Neural progenitor cell (in vitro differentiated cells): Measurements from ENCODE around the gene TBC1D30. TPM values are rescaled to one million over a fixed set of nuclear protein-coding genes. Genes with fewer than 3 reads are reported as not detected.

Experiments used
- DNase-seq: peaks from one replicate; pipeline ENCODE4 v3.0.0-alpha.2; 2016; ENCODE audit warnings: low spot score
- H2AFZ ChIP-seq: fragments of 200-600 bp; sonication (generic); replicated peaks from 2 replicates; pipeline ENCODE4 v1.6.1; 2016; ENCODE audit warnings: antibody characterized with exemption
- H3F3A ChIP-seq: fragments of 200-600 bp; sonication (generic); 2 replicates; pipeline ENCODE4 v1.6.1; 2016; ENCODE audit warnings: antibody characterized with exemption, low read depth
- H3K27ac ChIP-seq: fragments of 200-600 bp; sonication (generic); 2 replicates; pipeline ENCODE4 v1.5.1; 2016; ENCODE audit warnings: mild to moderate bottlenecking
- H3K27me3 ChIP-seq: fragments of 200-600 bp; sonication (generic); 2 replicates; pipeline ENCODE4 v1.6.1; 2016; ENCODE audit warnings: mild to moderate bottlenecking, moderate library complexity
- H3K36me3 ChIP-seq: fragments of 200-600 bp; sonication (generic); 2 replicates; pipeline ENCODE4 v1.5.1; 2016
- H3K4me1 ChIP-seq: fragments of 200-600 bp; sonication (generic); 2 replicates; pipeline ENCODE4 v1.6.1; 2016; ENCODE audit warnings: mixed run types
- H3K4me2 ChIP-seq: fragments of 200-600 bp; sonication (generic); 2 replicates; pipeline ENCODE4 v1.6.1; 2016
- H3K4me3 ChIP-seq: fragments of 200-600 bp; sonication (generic); 2 replicates; pipeline ENCODE4 v1.5.1; 2016
- H3K79me2 ChIP-seq: fragments of 200-600 bp; sonication (generic); 2 replicates; pipeline ENCODE4 v1.6.1; 2016; ENCODE audit warnings: low read depth
- H3K9ac ChIP-seq: fragments of 200-600 bp; sonication (generic); 2 replicates; pipeline ENCODE4 v1.6.1; 2016
- H3K9me3 ChIP-seq: fragments of 200-600 bp; sonication (generic); 2 replicates; pipeline ENCODE4 v1.5.1; 2016; ENCODE audit warnings: low read depth
- H4K20me1 ChIP-seq: fragments of 200-600 bp; sonication (generic); 2 replicates; pipeline ENCODE4 v1.6.1; 2016; ENCODE audit warnings: low read depth
- H3K27ac Mint-ChIP-seq: 3 replicates; pipeline ENCODE4 v1.8.0; 2021; ENCODE audit warnings: mixed read lengths
- H3K27me3 Mint-ChIP-seq: 2 replicates; pipeline ENCODE4 v1.8.0; 2022; ENCODE audit warnings: low read depth, mild to moderate bottlenecking, inconsistent platforms, moderate library complexity, mixed read lengths; ENCODE audit not compliant: insufficient read depth
- H3K36me3 Mint-ChIP-seq: 3 replicates; pipeline ENCODE4 v1.8.0; 2021; ENCODE audit warnings: mixed read lengths
- H3K4me1 Mint-ChIP-seq: 3 replicates; pipeline ENCODE4 v1.8.0; 2021; ENCODE audit warnings: mixed read lengths
- H3K4me3 Mint-ChIP-seq: 3 replicates; pipeline ENCODE4 v1.8.0; 2021; ENCODE audit warnings: mild to moderate bottlenecking, moderate library complexity, mixed read lengths
- H3K9me3 Mint-ChIP-seq: 3 replicates; pipeline ENCODE4 v1.8.0; 2020; ENCODE audit warnings: mixed read lengths
- EZH2 ChIP-seq: fragments of 200-600 bp; sonication (generic); IDR thresholded peaks from 2 replicates; pipeline ENCODE4 v1.6.1; 2017; ENCODE audit warnings: antibody characterized with exemption, mild to moderate bottlenecking, moderate library complexity
- EZH2phosphoT487 ChIP-seq: fragments of 200-600 bp; sonication (generic); IDR thresholded peaks from 2 replicates; pipeline ENCODE4 v1.6.1; 2017; ENCODE audit warnings: antibody characterized with exemption
- total RNA-seq: library from RNA; depleted of rRNA; stranded (reverse); fragments of >200 nt; gene quantifications from 2 replicates; pipeline ENCODE4 v1.2.3, GENCODE V29; 2015; ENCODE audit warnings: low replicate concordance
- TF ChIP-seq, protein P1 (sequence below): fragments of 200-600 bp; sonication (generic); IDR thresholded peaks from 2 replicates; pipeline ENCODE4 v1.5.1; 2017; ENCODE audit warnings: antibody characterized with exemption, mild to moderate bottlenecking

Gene TBC1D30
- total RNA-seq, 1 donor from 2014 or later, result 9.7 TPM

DNA sequence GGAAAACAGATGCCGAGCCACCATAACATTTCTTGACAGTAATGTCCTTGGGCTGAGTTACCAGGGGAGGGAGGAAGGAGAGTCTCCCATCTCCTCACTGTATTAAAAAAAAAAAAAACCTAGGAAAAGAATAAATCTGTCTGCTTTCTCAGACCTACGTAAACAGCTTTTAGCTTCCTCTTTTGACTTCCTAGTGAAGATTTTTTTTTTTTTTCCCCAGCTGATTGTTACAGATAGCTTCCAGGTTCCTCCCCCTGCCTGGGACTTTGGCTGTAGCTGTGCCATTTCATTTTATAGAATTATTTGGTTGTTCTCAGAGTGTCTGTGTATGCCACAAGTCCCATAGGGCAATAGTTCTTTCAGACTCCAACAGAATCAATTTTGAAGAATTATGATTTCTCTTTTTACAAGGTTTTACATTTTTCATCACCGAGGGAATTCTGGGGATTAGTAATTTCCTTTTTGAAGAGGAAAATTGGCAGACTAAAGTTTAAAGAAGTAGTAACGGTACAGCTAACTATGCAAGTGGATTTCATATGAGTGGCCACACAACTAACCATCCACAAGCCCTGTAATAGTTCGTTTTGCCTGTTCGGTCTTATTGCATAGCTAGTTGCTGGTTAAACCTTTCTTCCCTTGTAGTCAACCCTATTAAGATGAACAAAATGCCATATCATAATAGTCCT lies 42.1 kb upstream of the TBC1D30 start:
- no peaks in the 10 kb centered on the region for H3K36me3 ChIP-seq
- no peaks in the 10 kb centered on the region for H3K9me3 ChIP-seq
- H4K20me1 ChIP-seq, result peaks cover 7% of the 10 kb centered on the region
- TF ChIP-seq EZH2 (no peak), EZH2phosphoT487 (no peak)
- TF ChIP-seq, protein P1, sequence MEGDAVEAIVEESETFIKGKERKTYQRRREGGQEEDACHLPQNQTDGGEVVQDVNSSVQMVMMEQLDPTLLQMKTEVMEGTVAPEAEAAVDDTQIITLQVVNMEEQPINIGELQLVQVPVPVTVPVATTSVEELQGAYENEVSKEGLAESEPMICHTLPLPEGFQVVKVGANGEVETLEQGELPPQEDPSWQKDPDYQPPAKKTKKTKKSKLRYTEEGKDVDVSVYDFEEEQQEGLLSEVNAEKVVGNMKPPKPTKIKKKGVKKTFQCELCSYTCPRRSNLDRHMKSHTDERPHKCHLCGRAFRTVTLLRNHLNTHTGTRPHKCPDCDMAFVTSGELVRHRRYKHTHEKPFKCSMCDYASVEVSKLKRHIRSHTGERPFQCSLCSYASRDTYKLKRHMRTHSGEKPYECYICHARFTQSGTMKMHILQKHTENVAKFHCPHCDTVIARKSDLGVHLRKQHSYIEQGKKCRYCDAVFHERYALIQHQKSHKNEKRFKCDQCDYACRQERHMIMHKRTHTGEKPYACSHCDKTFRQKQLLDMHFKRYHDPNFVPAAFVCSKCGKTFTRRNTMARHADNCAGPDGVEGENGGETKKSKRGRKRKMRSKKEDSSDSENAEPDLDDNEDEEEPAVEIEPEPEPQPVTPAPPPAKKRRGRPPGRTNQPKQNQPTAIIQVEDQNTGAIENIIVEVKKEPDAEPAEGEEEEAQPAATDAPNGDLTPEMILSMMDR, result no peak
- Mint-ChIP-seq H3K36me3 (peaks cover 2% of the 10 kb centered on the region), H3K27ac (no peak overlapping the region), H3K27me3 (peaks cover 37% of the 10 kb centered on the region), H3K4me1 (peaks cover 21% of the 10 kb centered on the region), H3K9me3 (no peaks in the 10 kb centered on the region), H3K4me3 (peak overlapping the region; percentile 88)
- H3K27ac ChIP-seq, result no peak overlapping the region
- H3K4me3 ChIP-seq, result peak overlapping the region; percentile 54
- H3K9ac ChIP-seq, result no peak overlapping the region
- peaks cover 57% of the 10 kb centered on the region for H3K27me3 ChIP-seq
- DNase-seq, result no peak
- H3F3A ChIP-seq, result peaks cover 39% of the 10 kb centered on the region
- H3K4me2 ChIP-seq, result peak overlapping the region; percentile 74
- no peak overlapping the region for H2AFZ ChIP-seq
- H3K4me1 ChIP-seq, result peaks cover 34% of the 10 kb centered on the region
- no peaks in the 10 kb centered on the region for H3K79me2 ChIP-seq

- H3K4me2 ChIP-seq, result no peak overlapping the region
- peaks cover 14% of the 10 kb centered on the region for H3K4me1 ChIP-seq
- no peak overlapping the region for H3K27ac ChIP-seq
- TF ChIP-seq EZH2phosphoT487, result no peak
- TF ChIP-seq, protein P1, result no peak
- TF ChIP-seq EZH2, result no peak
- no peak for DNase-seq
- H3K27me3 ChIP-seq, result peaks cover 34% of the 10 kb centered on the region
- H3K36me3 ChIP-seq, result no peaks in the 10 kb centered on the region
- Mint-ChIP-seq H3K36me3 (no peaks in the 10 kb centered on the region), H3K4me1 (peaks cover 20% of the 10 kb centered on the region), H3K27me3 (peaks cover 19% of the 10 kb centered on the region), H3K9me3 (no peaks in the 10 kb centered on the region), H3K4me3 (no peak overlapping the region), H3K27ac (no peak overlapping the region)
- no peak overlapping the region for H2AFZ ChIP-seq
- no peaks in the 10 kb centered on the region for H3K79me2 ChIP-seq
- no peak overlapping the region for H3K9ac ChIP-seq
- peaks cover 16% of the 10 kb centered on the region for H3F3A ChIP-seq
- H4K20me1 ChIP-seq, result peaks cover 7% of the 10 kb centered on the region
- no peaks in the 10 kb centered on the region for H3K9me3 ChIP-seq
- no peak overlapping the region for H3K4me3 ChIP-seq
Measured at GRCh38 chr12:64785838-64786237, 38.6 kb upstream of the TBC1D30 start.

DNA sequence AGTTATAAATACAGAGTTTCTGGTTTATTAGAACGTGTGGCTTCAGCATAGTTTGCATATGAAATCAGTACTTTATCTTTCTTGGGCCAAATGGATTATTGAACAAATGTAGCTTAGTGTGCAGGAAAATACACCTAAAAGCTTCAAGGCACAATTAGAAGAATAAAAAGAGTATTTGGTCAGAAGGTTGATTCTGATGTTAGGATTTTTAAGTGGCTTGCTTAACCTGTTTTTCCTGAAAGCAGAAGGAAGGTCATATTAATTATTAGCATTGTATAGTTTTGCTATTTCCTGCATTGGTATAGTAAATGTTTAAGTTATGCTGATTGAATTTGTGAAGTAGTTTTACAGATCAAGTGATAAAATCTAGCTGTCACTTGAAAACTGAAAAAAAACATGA lies 34.3 kb upstream of the TBC1D30 start:
- H3K4me2 ChIP-seq, result no peak overlapping the region
- no peaks in the 10 kb centered on the region for H3K27me3 ChIP-seq
- Mint-ChIP-seq H3K9me3 (no peaks in the 10 kb centered on the region), H3K27ac (no peak overlapping the region), H3K36me3 (no peaks in the 10 kb centered on the region), H3K4me1 (peaks cover 9% of the 10 kb centered on the region), H3K4me3 (no peak overlapping the region), H3K27me3 (peaks cover 3% of the 10 kb centered on the region)
- H3K79me2 ChIP-seq, result no peaks in the 10 kb centered on the region
- no peaks in the 10 kb centered on the region for H3K9me3 ChIP-seq
- H2AFZ ChIP-seq, result no peak overlapping the region
- no peaks in the 10 kb centered on the region for H4K20me1 ChIP-seq
- TF ChIP-seq, protein P1, result no peak
- no peak for TF ChIP-seq EZH2
- no peak for TF ChIP-seq EZH2phosphoT487
- H3F3A ChIP-seq, result no peaks in the 10 kb centered on the region
- no peaks in the 10 kb centered on the region for H3K4me1 ChIP-seq
- H3K9ac ChIP-seq, result no peak overlapping the region
- H3K36me3 ChIP-seq, result no peaks in the 10 kb centered on the region
- H3K27ac ChIP-seq, result no peak overlapping the region
- H3K4me3 ChIP-seq, result no peak overlapping the region
- no peak for DNase-seq
